COR-L47 (cell line): ENCODE measurements around the gene SUMO1.
"Not testable (repeated sequence)": the region's sequence is repeated elsewhere in the genome, so short reads cannot be mapped to it uniquely, and the experiment has no call there.

Experiments
- DNase-seq: peaks from one replicate; lab custom pipeline; 2025; lab: John Stamatoyannopoulos, UW

Gene SUMO1

DNA sequence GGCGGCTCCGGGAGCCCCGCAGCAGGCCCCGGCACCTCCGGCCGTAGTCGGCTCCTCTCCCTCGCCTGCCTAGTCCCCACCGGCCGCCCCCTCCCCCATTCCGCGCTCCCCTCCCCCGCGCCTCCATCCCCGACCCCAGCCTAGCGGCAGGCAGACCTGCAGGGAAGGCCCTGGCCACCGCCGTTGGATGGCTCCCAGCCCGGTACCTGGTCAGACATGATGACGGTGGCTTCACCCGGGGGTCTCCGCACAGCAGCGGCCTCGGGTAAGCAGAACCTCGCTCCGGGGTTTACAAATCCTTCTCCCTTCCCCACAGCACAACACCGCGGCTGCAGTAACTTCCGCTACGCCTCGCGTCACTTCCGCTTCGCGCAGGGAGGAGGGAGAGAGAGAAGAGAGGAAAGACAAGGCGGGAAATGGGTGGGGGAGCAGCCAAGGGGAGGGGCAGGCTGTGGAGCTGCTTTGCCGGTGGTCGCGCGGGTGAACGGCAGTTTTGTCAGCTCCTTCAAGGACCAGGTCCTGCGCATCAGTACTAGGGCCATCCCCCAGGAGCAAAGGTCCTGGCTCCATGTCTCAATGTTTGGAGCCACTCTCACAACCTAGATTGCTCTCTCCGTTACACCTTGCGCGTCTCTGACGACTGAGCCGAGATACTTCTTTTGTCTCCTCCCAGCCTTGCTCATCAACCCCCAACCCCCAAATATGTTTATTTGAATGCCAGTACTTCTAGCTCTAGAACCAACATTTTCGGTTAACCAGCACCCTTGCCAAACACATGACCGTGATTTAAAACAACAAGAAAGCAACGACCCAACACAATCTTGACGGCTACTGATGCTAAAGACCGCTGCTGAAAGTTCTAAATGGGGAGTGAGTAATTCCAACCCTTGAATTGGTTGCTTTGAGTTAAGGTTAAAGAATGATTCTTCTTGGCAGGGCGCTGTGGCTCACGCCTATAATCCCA lies at the start of gene SUMO1:
TSS of gene SUMO1 (minus strand) at position 364 of the 964 bp plus-strand sequence. CDS start at position 218, 146 bp downstream.
- peak; percentile 84 for DNase-seq

DNA sequence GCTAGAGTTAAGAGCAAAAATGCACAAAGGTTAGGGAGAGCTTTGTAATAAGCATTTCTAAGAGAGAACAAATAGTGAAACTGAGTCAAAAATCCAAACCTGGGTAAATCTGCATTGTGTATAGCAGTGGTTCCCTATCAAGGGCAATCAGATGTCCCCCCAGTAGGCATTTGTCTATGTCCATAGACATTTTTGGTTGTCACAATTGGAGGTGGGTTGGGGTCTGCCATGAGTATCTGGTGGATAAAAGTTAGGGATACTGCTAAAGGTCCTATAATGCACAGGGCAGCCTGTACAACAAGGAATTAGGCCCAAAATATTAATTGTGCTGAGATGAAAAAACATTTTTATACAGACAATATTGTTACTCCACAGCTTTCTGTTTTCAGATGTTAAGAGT lies 48.2 kb upstream of the SUMO1 start:
- DNase-seq, result no peak

DNA sequence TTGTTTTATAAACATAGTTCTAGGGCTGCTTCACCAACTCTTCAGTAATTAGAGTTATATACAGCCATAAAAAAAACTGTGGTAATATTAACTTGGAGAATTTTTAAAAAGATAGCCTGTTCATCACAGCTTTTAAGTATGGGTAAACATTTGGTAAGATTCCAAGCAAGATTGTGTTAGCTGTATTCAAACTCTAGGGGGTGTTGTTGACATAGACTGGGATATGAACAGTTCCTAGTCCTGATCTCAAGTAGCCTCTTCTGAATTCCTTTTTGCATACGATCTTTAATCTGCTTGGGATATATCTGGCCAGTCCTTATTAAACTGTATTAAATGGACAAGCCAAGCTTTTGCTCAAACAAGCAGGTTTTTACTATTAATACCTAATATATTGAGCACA lies 40.5 kb upstream of the SUMO1 start:
- DNase-seq, result no peak

DNA sequence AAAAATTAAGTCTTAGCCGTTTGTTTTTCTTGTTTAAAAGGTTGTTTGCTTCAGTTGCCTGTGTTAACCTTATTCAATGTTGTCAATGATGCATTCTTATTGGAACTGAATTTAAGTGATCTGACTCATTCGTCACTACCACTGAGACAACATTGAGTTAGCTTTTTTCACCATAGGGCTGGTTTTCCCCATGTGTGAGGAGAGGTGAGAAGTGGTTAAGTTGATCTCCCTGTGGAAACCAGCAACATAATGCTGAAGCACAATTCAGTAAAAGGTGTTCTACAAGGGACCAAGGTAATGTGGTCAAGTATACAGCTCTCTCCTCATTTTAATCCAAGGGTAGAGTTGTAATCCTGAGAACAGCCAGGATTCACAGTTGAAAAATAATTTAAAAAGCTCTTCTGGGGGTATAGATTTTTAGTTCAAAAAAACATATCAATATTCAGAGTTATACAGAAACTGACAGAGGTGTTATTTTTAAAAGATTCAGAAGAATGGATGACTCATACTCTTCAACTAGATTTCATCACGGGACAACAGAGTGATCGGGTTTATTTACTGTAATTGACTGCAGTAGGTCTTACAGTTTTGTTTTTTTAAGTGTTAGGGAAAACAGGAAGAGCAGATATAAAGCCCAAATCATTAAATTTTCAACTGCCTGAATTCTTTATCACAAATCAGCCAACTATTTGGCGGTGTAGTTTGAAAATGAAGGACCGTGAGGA lies 39.8 kb upstream of the SUMO1 start:
- DNase-seq, result no peak

DNA sequence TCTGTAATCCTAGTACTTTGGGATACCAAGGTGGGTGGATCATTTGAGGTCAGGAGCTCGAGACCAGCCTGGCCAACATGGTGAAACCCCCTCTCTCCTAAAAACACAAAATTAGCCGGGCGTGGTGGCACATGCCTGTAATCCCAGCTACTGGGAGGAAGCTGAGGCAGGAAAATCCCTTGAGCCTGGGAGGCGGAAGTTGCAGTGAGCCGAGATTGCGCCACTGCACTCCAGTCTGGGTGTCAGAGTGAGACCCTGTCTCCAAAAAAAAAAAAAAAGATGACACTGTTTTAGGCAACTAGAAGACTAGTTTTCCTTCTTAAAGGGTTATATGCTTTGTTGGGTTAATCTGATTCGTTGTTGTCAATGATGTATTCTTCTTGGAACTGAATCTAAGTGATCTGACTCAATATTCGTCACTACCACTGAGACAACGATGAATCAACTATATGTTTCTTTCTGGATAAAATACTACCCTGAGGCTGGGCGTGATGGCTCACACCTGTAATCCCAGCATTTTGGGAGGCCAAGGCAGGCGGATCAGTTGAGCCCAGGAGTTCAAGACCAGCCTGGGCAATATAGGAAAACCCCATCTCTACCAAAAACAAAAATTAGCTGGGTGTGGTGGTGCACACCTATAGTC lies 37.8 kb upstream of the SUMO1 start:
- DNase-seq, result not testable (repeated sequence)

DNA sequence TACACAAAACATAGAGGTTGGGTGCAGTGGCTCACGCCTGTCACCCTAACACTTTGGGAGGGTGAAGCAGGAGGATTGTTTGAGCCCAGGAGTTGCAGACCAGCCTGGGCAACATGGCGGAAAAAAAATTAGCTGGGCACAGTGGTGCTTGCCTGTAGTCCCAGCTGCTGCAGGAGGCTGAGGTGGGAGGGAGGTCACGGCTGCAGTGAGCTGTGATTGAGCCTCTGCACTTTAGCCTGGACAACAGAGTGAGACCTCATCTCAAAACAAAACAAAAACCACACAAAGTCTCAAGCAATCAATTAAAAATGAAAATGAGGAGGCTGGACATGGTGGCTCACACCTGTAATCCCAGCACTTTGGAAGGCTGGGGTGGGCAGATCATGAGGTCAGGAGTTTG lies 32.1 kb upstream of the SUMO1 start:
- DNase-seq, result no peak

DNA sequence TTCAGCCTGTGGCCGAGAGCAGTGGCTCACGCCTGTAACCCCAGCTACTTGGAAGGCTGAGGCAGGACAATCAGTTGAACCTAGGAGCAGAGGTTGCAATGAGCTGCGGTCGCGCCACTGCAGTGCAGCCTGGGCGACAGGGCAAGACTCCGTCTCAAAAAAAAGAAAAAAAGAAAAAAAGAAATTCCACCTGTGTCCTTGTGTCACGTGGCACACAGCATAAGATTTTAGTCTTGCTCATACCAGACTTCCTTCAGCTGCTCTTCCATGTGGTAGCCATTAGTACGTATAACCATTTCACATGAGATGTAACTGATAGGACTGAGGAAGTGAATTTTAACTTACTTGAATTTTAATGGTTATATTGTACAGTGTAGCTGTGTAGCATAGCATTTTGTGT lies 31.2 kb upstream of the SUMO1 start:
- DNase-seq, result no peak

DNA sequence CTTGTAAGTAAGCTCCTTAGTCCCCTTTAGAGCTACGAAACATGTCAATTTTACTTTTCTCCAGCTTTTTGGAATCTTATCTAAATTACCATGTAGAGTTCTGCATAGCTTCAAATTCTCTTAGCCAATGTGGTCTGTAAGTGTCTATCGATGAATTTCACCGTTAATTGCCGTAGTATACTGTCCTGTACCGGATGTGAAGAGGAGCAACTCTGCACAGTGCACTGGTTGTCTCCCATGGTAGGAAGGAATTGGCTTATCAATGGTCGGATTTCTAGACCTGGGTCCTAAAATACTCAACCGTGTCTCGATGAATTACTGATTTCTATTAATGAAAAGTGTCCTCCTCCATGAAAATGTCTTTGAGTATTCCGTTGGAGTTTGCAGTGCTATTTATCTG lies 29.1 kb upstream of the SUMO1 start:
- no peak for DNase-seq

DNA sequence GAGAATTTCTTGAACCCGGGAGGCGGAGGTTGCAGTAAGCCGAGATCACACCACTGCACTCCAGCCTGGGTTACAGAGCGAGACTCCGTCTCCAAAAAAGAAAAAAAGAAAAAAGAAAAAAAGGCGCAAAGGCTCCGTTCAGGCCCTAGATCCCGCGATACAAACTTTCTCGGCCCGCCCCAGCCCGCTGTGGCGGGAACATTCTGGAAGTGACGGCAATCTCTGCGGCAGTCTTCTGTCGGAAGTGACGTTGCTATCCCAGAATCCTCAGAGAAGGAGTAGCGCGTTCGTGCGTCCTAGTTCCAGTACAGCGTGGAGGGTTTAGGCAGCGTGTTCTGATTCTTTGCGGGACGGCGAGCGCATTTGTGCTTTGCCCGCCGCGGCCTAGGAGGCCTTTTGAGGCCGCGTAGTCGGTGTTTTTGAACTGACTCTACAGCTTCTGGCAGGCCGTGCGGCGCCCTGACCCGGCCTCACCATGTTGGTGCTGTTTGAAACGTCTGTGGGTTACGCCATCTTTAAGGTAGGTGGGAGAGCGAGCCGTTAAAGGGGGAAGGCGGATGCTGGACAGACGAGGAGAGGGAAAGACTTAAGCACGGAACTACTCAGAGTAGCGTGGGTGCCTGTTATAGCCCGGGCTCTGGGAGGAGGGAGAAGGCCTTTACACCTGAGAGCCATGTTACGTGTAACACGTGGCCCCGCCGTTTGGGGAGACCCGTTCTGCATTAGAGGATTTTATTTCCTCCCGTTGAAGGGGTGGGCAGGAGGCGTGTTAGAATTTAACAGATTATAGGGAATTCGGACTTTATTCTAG lies 27.3 kb upstream of the SUMO1 start, which contains the start of gene NOP58:
TSS of gene NOP58 (plus strand) at position 297 of the 811 bp plus-strand sequence. CDS start at position 476, 179 bp downstream.
- DNase-seq, result peak; percentile 91

DNA sequence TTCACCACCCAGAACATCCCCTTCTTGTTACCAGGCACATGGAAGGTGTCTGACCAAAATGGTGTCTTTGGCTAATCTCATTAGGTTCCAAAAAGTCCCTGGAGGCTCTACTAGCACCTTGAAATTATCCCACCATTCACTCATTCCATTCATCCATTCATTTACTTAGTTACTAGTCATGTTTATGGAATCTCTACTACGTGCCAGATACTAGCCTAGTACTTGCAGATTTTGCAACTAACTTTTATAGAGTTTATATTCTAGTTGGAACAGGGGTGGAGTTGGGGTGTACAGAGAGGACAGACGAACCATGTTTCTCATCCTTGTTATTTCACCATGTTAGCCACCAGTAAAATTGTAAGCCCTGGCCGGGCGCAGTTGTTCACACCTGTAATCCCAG lies 23.1 kb upstream of the SUMO1 start:
- no peak for DNase-seq

DNA sequence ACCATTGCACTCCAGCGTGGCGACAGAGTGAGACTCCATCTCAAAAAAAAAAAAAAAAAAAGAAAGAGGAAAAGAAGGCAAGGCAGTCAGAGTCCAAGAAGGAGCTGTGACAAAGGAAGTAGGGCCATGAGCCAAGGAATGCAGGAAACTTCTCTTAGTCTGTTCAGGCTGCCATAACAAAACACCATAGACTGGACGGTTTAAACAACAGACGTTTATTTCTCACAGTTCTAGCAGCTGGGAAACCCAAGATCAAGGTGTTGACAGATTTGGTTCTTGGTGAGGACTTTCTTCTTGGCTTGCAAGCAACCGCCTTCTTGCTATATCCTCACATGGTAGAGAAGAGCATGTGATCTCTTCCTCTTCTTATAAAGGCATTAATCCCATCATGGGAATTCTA lies 13.1 kb upstream of the SUMO1 start:
- DNase-seq, result no peak

DNA sequence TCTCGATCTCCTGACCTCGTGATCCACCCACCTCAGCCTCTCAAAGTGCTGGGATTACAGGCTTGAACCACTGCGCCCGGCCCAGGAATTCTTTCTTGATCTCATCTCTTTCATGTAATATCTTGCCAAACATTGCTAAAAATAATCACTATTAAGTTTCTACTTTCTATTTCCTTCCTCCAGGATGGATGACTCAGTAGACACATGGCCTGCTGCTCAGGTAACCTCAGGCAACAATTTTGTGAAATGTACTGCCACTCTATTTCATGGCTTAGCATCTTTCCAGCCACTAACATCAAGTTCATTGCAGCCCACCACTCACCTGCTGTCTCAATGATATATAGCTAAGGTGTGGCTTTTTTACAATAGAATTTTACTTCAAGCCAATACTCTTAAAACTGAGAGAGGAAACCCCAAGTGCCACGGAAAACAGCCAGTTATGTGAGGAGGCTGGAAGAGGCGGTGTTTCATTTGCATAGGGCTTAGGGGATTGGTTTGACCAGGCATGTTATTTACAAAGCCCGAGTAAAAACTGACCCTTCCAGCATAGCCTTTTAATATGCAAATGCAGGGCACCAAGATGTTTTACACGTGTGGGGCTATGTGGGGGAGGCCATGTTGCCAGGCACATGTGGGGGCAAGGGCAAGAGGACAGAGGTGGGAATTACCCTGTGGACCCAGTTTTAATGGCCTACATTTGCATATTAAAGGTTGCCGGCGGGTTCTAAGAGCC lies 11.3 kb upstream of the SUMO1 start:
- DNase-seq, result no peak

DNA sequence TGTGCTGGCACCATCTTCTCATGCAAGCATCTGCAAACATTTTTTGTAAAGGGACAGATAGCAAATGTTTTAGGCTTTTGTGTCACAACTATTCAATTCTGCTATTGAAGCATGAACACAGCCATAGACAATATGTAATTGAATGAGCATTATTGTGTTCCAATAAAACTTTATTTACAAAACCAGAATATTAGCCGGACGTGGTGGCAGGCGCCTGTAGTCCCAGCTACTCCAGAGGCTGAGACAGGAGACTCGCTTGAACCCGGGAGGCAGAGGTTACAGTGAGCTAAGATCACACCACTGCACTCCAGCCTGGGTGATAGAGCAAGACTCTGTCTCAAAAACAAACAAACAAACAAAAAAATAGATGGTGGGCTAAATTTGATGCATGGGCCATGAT lies 9.3 kb upstream of the SUMO1 start:
- DNase-seq, result not testable (repeated sequence)

DNA sequence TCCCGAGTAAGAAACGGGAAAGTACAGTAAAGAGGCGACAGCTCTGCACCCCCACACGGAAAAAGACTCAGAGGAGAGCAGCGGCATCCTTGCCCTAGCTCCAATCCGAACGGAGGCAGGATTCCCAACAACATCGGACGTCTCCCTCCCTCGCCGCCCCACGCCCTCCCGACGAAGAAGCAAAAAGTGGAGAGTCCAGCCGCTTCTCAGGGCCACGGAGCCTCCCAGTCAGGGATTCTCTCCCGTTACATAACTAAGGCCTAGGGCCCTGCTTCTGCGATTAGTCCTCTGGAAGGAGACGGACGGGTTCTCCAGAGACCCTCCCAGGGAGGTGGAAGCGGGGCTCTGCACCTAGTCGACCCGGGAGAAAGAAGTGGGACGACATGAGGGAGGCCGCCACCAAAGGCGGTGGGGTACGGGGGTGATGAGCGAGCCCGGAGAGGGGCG lies 587 bp downstream of the SUMO1 start:
- no peak for DNase-seq

DNA sequence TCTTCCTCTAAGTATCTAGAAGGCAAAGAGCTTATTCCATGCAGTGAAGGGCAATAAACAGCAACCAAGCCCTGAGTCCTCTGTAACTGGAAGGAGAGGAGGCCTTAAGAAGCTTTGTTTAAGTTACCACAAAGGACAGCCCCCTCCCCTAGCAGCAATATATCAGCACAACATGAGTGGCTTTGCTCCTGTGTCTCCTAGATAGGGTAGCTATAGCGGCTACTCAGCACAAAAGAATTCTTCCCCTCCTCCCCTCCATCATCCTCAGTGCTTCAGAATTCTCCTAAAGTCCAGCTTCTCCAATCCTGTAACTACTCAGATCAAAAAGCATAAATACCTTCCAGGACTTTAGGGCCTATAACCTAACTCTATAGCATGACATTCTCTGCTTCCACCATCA lies 16.5 kb downstream of the SUMO1 start:
- DNase-seq, result no peak

DNA sequence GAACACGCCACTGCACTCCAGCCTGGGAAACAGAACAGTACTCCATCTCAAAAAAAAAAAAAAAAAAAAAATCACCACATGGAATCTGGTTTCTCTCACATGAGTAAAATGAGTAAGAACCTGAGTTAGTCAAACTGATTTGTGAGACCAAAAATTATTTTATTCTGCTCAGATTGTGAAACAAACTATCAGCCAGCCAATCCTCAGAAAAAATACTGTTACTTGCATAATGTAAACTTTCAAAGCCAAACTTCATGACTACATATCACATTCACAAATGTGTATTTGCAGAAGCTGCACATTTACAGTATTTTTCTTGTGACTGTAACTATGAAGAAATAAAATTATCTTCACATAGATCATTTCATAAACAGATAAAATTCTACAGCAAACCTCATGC lies 23.2 kb downstream of the SUMO1 start:
- no peak for DNase-seq

DNA sequence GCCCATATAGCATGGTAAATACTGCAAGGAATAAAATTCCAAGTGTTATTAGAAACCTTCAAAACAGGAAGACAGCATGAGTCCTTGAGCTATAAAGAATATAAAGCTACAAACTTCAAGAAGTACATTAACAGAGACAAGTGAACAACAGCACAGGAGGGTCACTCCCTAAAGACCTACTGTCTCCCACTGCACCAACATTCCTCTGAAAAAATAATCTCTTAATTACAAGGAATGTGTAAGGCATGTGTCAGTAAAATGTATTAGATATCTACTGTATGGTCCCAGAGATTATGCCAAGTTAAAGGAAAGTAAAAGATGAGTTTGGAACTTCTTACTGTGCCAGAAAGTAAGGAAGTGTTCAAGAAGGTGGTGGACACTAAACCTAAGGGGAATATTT lies 29.9 kb downstream of the SUMO1 start:
- DNase-seq, result no peak

DNA sequence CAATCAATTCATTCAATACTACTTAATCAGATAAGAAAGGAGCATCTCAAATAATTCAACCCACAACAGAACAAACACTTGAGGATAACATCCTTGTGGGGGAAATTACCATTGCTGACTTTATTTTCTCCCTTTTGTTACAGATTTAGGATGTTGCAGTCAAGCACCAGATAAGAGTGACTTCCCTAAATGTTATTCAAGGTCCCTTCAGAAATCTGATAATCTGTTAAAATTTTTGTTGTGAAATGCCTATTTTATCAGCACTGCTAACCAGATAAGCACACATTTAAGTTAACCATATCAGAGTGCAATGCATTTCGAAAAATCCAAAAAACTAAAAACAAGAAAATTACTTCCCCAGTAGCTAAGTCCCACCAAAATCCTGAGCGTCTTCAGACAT lies 33.5 kb downstream of the SUMO1 start:
- no peak for DNase-seq

DNA sequence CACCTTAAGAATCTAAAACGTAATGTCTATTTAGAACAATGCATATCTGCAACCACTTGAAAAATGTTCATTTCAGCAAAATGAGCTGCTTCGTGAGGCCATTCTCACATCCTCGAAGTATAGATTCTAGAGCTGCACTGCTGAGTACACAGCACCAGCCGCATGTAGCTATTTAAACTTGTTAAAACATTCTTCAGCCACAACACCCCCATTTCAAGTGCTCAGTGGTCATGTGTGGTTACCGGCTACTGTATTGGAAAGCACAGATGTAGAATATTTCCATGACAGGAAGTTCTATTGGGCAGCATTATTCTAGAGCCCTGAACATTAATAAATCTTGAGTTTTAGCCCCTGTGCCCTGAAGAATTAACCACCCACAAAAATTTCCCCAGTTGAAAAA lies 35.0 kb downstream of the SUMO1 start:
- DNase-seq, result no peak

DNA sequence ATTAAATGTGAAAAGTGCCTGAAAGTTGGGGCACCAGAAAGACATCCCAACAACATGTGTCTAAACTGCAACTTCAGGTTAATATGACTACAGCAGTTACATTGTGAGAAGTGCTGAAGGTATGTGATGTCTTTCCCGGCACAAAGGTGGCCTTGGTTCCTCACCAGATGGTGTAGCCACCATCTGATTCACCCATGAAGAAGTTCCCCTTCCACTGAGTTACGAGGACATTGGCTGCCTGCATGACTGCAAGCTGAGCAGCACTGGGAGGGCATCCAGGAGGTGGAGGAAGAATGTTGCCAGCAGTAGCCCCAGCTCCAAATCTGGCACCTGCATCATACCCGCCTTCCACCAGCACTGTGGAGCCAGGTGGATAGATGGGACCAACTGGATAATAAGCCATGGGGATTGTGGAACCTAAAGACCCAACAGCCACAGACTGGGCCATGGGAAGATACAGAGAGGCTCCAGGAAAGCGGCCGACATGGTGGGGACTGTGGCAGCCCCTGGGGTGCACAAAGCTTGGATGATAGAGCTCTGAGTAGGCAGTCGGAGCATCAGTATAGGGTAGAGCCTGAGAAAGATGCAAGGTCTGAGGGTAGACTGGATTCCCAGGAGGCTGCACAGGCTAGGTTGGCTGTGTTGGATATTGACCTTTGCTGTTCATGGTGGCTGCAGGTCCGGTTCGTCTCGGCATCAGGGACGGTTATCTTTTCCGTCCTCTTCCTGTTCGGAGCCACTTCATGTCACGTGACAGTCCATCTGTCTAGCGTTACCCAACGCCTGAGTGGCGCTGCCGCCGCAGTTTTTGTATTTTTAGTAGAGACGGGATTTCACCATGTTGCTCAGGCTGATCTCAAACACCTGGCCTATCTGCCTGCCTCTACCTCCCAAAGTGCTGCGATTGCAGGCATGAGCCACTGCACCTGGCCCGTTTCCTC lies 36.9 kb downstream of the SUMO1 start:
- DNase-seq, result no peak
